H1 (cell line): ENCODE measurements around the gene BIRC7. TPM values are rescaled to one million over a fixed set of nuclear protein-coding genes. Genes with fewer than 3 reads are reported as not detected.
A peak's percentile ranks its signal among the peaks of the same experiment; 100 is the strongest.

Source experiments
- CTCF ChIA-PET: fragments of 300-600 bp; sonication (Branson Sonifier 250); formaldehyde crosslinking; loops from one replicate; lab custom pipeline; 2021; ENCODE audit not compliant: partially characterized antibody; lab: Charles Lee
- POLR2A ChIA-PET: fragments of 300-600 bp; sonication (Branson Sonifier 250); formaldehyde crosslinking; loops from one replicate; lab custom pipeline; 2021; ENCODE audit warnings: inconsistent platforms; ENCODE audit not compliant: partially characterized antibody; lab: Charles Lee
- DNase-seq, 2 experiments: peaks; one replicate each; pipeline versions ENCODE4 v3.0.0 to v3.0.0-alpha.2; 2010 to 2022; ENCODE audit warnings: low spot score in 2 of 2, low read depth in 1 of 2, mixed read lengths in 1 of 2
- FAIRE-seq: peaks from 2 replicates; lab custom pipeline; 2011; peaks lifted over from hg19 to GRCh38; lab: Jason Lieb, UNC
- H2AFZ ChIP-seq: 2 replicates; pipeline ENCODE4 v1.8.1; 2012; ENCODE audit warnings: low read length, inconsistent platforms
- H2AK5ac ChIP-seq: 2 replicates; pipeline ENCODE4 v1.6.1; 2013; ENCODE audit warnings: low read depth, low read length
- H2BK120ac ChIP-seq: replicated peaks from 2 replicates; pipeline ENCODE3; 2013; ENCODE audit warnings: low read depth, low read length, inconsistent platforms
- H2BK12ac ChIP-seq: 2 replicates; pipeline ENCODE4 v1.6.1; 2013; ENCODE audit warnings: low read depth, low read length
- H2BK15ac ChIP-seq: 2 replicates; pipeline ENCODE4 v1.6.1; 2013; ENCODE audit warnings: low read length
- H2BK20ac ChIP-seq: 2 replicates; pipeline ENCODE4 v1.6.1; 2013; ENCODE audit warnings: low read length
- H2BK5ac ChIP-seq: 2 replicates; pipeline ENCODE4 v1.6.1; 2013; ENCODE audit warnings: low read depth, low read length
- H3K14ac ChIP-seq: 2 replicates; pipeline ENCODE4 v1.6.1; 2013; ENCODE audit warnings: inconsistent platforms; ENCODE audit not compliant: insufficient read length
- H3K18ac ChIP-seq: 2 replicates; pipeline ENCODE4 v1.6.1; 2013; ENCODE audit warnings: low read length; ENCODE audit errors: extremely low read depth
- H3K23ac ChIP-seq: 2 replicates; pipeline ENCODE4 v1.6.1; 2013; ENCODE audit warnings: inconsistent platforms; ENCODE audit not compliant: insufficient read length
- H3K23me2 ChIP-seq: 2 replicates; pipeline ENCODE4 v1.6.1; 2013; ENCODE audit warnings: low read depth, low read length
- H3K27ac ChIP-seq: 2 replicates; pipeline ENCODE4 v1.6.1; 2011; ENCODE audit warnings: low read depth, low read length, inconsistent platforms
- H3K27me3 ChIP-seq, 4 experiments: replicated peaks in 1 of 4; 1 replicate in 1 of 4; 2 replicates in 3 of 4; pipeline versions ENCODE4 v1.6.1 to v1.8.1; 2011 to 2013; ENCODE audit warnings: low read length in 3 of 4, mild to moderate bottlenecking in 3 of 4, inconsistent platforms in 2 of 4, mixed read lengths in 2 of 4, moderate library complexity in 1 of 4; ENCODE audit not compliant: control insufficient read depth in 3 of 4, insufficient read depth in 3 of 4; ENCODE audit errors: extremely low read depth in 1 of 4
- H3K36me3 ChIP-seq, 4 experiments: 2 replicates each; pipeline versions ENCODE4 v1.6.1 to v1.8.1; 2011 to 2013; ENCODE audit warnings: mild to moderate bottlenecking in 4 of 4, low read length in 3 of 4, moderate library complexity in 2 of 4, control low read depth in 1 of 4, inconsistent platforms in 1 of 4; ENCODE audit not compliant: insufficient read depth in 4 of 4, control insufficient read depth in 2 of 4
- H3K4ac ChIP-seq: replicated peaks from 2 replicates; pipeline ENCODE3; 2013; ENCODE audit warnings: low read length, low read depth, mixed read lengths, inconsistent platforms; ENCODE audit not compliant: insufficient read length
- H3K4me1 ChIP-seq, 4 experiments: replicated peaks in 1 of 4; 1 replicate in 1 of 4; 2 replicates in 3 of 4; pipeline versions ENCODE4 v1.6.1 to v1.8.1; 2011 to 2013; ENCODE audit warnings: low read length in 3 of 4, inconsistent platforms in 2 of 4, mixed read lengths in 1 of 4; ENCODE audit not compliant: insufficient read depth in 4 of 4, control insufficient read depth in 3 of 4
- H3K4me2 ChIP-seq, 2 experiments: 2 replicates each; pipeline versions ENCODE4 v1.6.1 to v1.8.1; 2011 to 2013; ENCODE audit warnings: low read depth in 2 of 2, low read length in 2 of 2, control low read depth in 1 of 2, inconsistent platforms in 1 of 2, mild to moderate bottlenecking in 1 of 2; ENCODE audit not compliant: insufficient read depth in 1 of 2
- H3K4me3 ChIP-seq, 4 experiments: fragments of 200-600, 300-600 bp in 1 of 4; sonication (generic), shearing (Covaris generic), sonication (Bioruptor Twin) in 1 of 4; 2 replicates each; pipeline versions ENCODE4 v1.5.1 to v1.8.1; 2011 to 2016; ENCODE audit warnings: low read length in 4 of 4, low read depth in 3 of 4, control low read depth in 2 of 4, inconsistent platforms in 2 of 4, mild to moderate bottlenecking in 2 of 4, mixed read lengths in 1 of 4, moderate library complexity in 1 of 4; ENCODE audit not compliant: insufficient read depth in 2 of 4; ENCODE audit errors: extremely low read depth in 1 of 4
- H3K56ac ChIP-seq: replicated peaks from 2 replicates; pipeline ENCODE3; 2013; ENCODE audit warnings: low read depth, mild to moderate bottlenecking, mixed read lengths, low read length, inconsistent platforms; ENCODE audit not compliant: insufficient read length
- H3K79me1 ChIP-seq: 2 replicates; pipeline ENCODE4 v1.6.1; 2013; ENCODE audit warnings: low read depth, low read length, control low read depth
- H3K79me2 ChIP-seq, 2 experiments: 2 replicates each; pipeline versions ENCODE4 v1.6.1 to v1.8.1; 2012 to 2013; ENCODE audit warnings: low read length in 2 of 2, mild to moderate bottlenecking in 2 of 2, inconsistent platforms in 1 of 2; ENCODE audit not compliant: insufficient read depth in 2 of 2, control insufficient read depth in 1 of 2
- H3K9ac ChIP-seq, 4 experiments: replicated peaks in 1 of 4; 1 replicate in 1 of 4; 2 replicates in 3 of 4; pipeline versions ENCODE4 v1.6.1 to v1.8.1; 2011 to 2013; ENCODE audit warnings: low read depth in 3 of 4, low read length in 3 of 4, control low read depth in 2 of 4, mild to moderate bottlenecking in 2 of 4, moderate library complexity in 2 of 4, inconsistent platforms in 1 of 4; ENCODE audit errors: extremely low read depth in 1 of 4
- H3K9me3 ChIP-seq, 2 experiments: 2 replicates each; pipeline versions ENCODE4 v1.6.1 to v1.8.1; 2012 to 2013; ENCODE audit warnings: mild to moderate bottlenecking in 2 of 2, moderate library complexity in 2 of 2, control low read depth in 1 of 2, inconsistent platforms in 1 of 2, low read depth in 1 of 2, low read length in 1 of 2, mixed read lengths in 1 of 2; ENCODE audit not compliant: insufficient read depth in 2 of 2
- H4K20me1 ChIP-seq, 2 experiments: replicated peaks in 1 of 2; 2 replicates each; pipeline versions ENCODE3 to v1.8.1; 2011 to 2013; ENCODE audit warnings: inconsistent platforms in 2 of 2, low read length in 2 of 2, mild to moderate bottlenecking in 1 of 2; ENCODE audit not compliant: insufficient read depth in 2 of 2, control insufficient read depth in 1 of 2
- H4K5ac ChIP-seq: 2 replicates; pipeline ENCODE4 v1.6.1; 2013; ENCODE audit warnings: low read length, low read depth, mixed read lengths, inconsistent platforms; ENCODE audit not compliant: insufficient read length
- H4K8ac ChIP-seq: 2 replicates; pipeline ENCODE4 v1.8.0; 2013; ENCODE audit warnings: mild to moderate bottlenecking, moderate library complexity, low read length, inconsistent platforms; ENCODE audit not compliant: insufficient read depth; ENCODE audit errors: extremely low read depth
- H4K91ac ChIP-seq: replicated peaks from 2 replicates; pipeline ENCODE3; 2013; ENCODE audit warnings: low read length, mixed read lengths, inconsistent platforms; ENCODE audit not compliant: insufficient read length
- BCL11A ChIP-seq, 2 experiments: IDR thresholded peaks; one replicate each; pipeline ENCODE4 v1.6.1; 2011; ENCODE audit warnings: low read depth in 2 of 2, low read length in 2 of 2, mild to moderate bottlenecking in 2 of 2
- FOSL1 ChIP-seq: IDR thresholded peaks from 2 replicates; pipeline ENCODE4 v1.6.1; 2011; ENCODE audit warnings: mild to moderate bottlenecking, low read depth, low read length, moderate library complexity; ENCODE audit not compliant: insufficient read depth
- NRF1 ChIP-seq: IDR thresholded peaks from 2 replicates; pipeline ENCODE4 v1.6.1; 2011; ENCODE audit warnings: mild to moderate bottlenecking, low read depth, low read length, improper control_type of control experiment
- POLR2AphosphoS5 ChIP-seq: IDR thresholded peaks from 2 replicates; pipeline ENCODE4 v1.6.1; 2011; ENCODE audit warnings: low read depth, low read length
- RAD21 ChIP-seq, 2 experiments: IDR thresholded peaks in 1 of 2; conservative IDR thresholded peaks in 1 of 2; 2 replicates each; pipeline ENCODE4 v1.6.1; 2011; ENCODE audit warnings: low read depth in 2 of 2, low read length in 2 of 2, improper control_type of control experiment in 1 of 2, inconsistent platforms in 1 of 2, mild to moderate bottlenecking in 1 of 2, moderate library complexity in 1 of 2
- RBBP5 ChIP-seq: IDR thresholded peaks from 2 replicates; pipeline ENCODE4 v1.7.1; 2012; ENCODE audit warnings: low read depth, mild to moderate bottlenecking, inconsistent platforms, low read length, moderate library complexity, borderline replicate concordance
- USF2 ChIP-seq: IDR thresholded peaks from 2 replicates; pipeline ENCODE4 v1.6.1; 2011; ENCODE audit warnings: low read length, improper control_type of control experiment
- WGBS, 2 experiments: shearing (Covaris generic) in 1 of 2; methylation state at CpG; one replicate each; pipeline versions ENCODE4 v1.1.6 to v1.1.7; 2013 to 2015; ENCODE audit warnings: low lambda C conversion rate in 2 of 2, mixed read lengths in 2 of 2, inconsistent platforms in 1 of 2, low coverage in 1 of 2, missing lambda C conversion rate in 1 of 2; ENCODE audit not compliant: insufficient replicate concordance in 2 of 2, insufficient coverage in 1 of 2, insufficient read length in 1 of 2; ENCODE audit errors: extremely low coverage in 1 of 2, missing lambda C conversion rate in 1 of 2; 5-methylcytosine and 5-hydroxymethylcytosine counted together
- polyA plus RNA-seq, 7 experiments: library from polyadenylated mRNA; depleted of rRNA in 3 of 7; stranded (reverse) in 5 of 7; unstranded in 2 of 7; fragments of >200 nt in 5 of 7; fragments of 200-250 nt in 2 of 7; gene quantifications; 1 replicate in 5 of 7; 2 replicates in 1 of 7; 4 replicates in 1 of 7; pipeline versions ENCODE4 v1.2.1 to v1.2.3, GENCODE V29; 2011 to 2013; ENCODE audit warnings: missing spikeins in 2 of 7, mixed read lengths in 2 of 7
- total RNA-seq: library from RNA; stranded (reverse); fragmentation: NEBNext Ultra II Directional; extraction: Animal tissue kit (Norgen Biotek cat#: 25700); gene quantifications from 2 replicates; pipeline ENCODE4 v1.2.1, GENCODE V29; 2021
- TF ChIP-seq, protein P1 (sequence below), 3 experiments: IDR thresholded peaks; 1 replicate in 2 of 3; 2 replicates in 1 of 3; pipeline versions ENCODE4 v1.5.1 to v1.6.1; 2011; ENCODE audit warnings: low read length in 3 of 3, mild to moderate bottlenecking in 3 of 3, inconsistent platforms in 2 of 3, low read depth in 1 of 3, moderate library complexity in 1 of 3; ENCODE audit not compliant: insufficient read depth in 1 of 3; ENCODE audit errors: control extremely low read depth in 1 of 3

Gene BIRC7
- total and polyA plus RNA-seq, 2 of the 8 experiments (the other 6 are each of a cell fraction or from before 2014, with no cell fraction given) = 0.11 to 0.41 TPM

GRCh38 chr20:63233924-63234323, 1.8 kb upstream of the BIRC7 start:
- Histone ChIP-seq H2AK5ac (peak overlapping the region; percentile 28; the same call in 1 of the 2 replicates), H3K27me3 (peaks cover 0 to 3% (median 1%) of the 10 kb centered on the region in 4 experiments; a peak in 1 of 7 replicates), H3K27ac (no peak overlapping the region), H3K9me3 (no peaks in the 10 kb centered on the region), H3K56ac (no peak overlapping the region), H3K36me3 (no peaks in the 10 kb centered on the region), H2BK15ac (no peak overlapping the region; the same call in 1 of the 2 replicates), H2BK5ac (no peak overlapping the region), H3K23me2 (no peaks in the 10 kb centered on the region), H3K9ac (no peak overlapping the region), H3K4ac (no peak overlapping the region), H3K18ac (no peak overlapping the region), H3K4me3 (no peak overlapping the region), H4K91ac (no peak overlapping the region), H3K79me2 (no peaks in the 10 kb centered on the region), H4K20me1 (no peaks in the 10 kb centered on the region), H3K4me2 (no peak overlapping the region), H4K8ac (peak overlapping the region; percentile 15; the same call in 1 of the 2 replicates), H2BK120ac (no peak overlapping the region), H3K23ac (no peak overlapping the region), H3K4me1 (peaks cover 13 to 39% (median 23%) of the 10 kb centered on the region in 4 experiments), H2BK12ac (0 out of 2 replicates have a peak overlapping the region, but pooled peaks have one; percentile 27), H3K14ac (no peak overlapping the region), H4K5ac (no peak overlapping the region), H2BK20ac (0 out of 2 replicates have a peak overlapping the region, but pooled peaks have one; percentile 32), H3K79me1 (no peaks in the 10 kb centered on the region), H2AFZ (no peak overlapping the region)
- CTCF ChIA-PET = interaction anchor here (0.6 to 10.9 kb wide), 19 partner anchors 10 to 572 kb away, joined by 3 to 199 read pairs (median 8); partner anchors contain the start of genes COL20A1, NKAIN4 and YTHDF1
- WGBS, 2 experiments = 89% methylated on average over 11 of the region's 17 CpGs; no CpG with 5 or more reads in 1 of the 2 experiments
- POLR2A ChIA-PET = interaction anchor here (1.6 to 4.9 kb wide), 3 partner anchors 15 to 61 kb away, joined by 4 to 21 read pairs (median 5); partner anchors contain the start of gene NKAIN4
- no peak for DNase-seq
- no peak for FAIRE-seq
- TF ChIP-seq RBBP5 (no peak), USF2 (no peak), FOSL1 (no peak), POLR2AphosphoS5 (no peak), BCL11A (IDR thresholded peaks at IDR 0.05; ENCODE audit: low read depth in 2 of 2, low read length in 2 of 2) (no peak), NRF1 (no peak), RAD21 (IDR thresholded peaks at IDR 0.05 in 1 of 2, conservative IDR thresholded peaks at IDR 0.05 in 1 of 2; ENCODE audit: low read depth in 2 of 2, low read length in 2 of 2) (no peak)
- TF ChIP-seq, protein P1, sequence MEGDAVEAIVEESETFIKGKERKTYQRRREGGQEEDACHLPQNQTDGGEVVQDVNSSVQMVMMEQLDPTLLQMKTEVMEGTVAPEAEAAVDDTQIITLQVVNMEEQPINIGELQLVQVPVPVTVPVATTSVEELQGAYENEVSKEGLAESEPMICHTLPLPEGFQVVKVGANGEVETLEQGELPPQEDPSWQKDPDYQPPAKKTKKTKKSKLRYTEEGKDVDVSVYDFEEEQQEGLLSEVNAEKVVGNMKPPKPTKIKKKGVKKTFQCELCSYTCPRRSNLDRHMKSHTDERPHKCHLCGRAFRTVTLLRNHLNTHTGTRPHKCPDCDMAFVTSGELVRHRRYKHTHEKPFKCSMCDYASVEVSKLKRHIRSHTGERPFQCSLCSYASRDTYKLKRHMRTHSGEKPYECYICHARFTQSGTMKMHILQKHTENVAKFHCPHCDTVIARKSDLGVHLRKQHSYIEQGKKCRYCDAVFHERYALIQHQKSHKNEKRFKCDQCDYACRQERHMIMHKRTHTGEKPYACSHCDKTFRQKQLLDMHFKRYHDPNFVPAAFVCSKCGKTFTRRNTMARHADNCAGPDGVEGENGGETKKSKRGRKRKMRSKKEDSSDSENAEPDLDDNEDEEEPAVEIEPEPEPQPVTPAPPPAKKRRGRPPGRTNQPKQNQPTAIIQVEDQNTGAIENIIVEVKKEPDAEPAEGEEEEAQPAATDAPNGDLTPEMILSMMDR (IDR thresholded peaks at IDR 0.05; ENCODE audit: control extremely low read depth in 1 of 3, insufficient read depth in 1 of 3, low read depth in 1 of 3, low read length in 3 of 3) = no peak
